ENCODE measurements around the gene GGTLC2. TPM values are rescaled to one million over a fixed set of nuclear protein-coding genes. Genes with fewer than 3 reads are reported as not detected.
A peak's percentile ranks its signal among the peaks of the same experiment; 100 is the strongest.
"Not testable (repeated sequence)": the region's sequence is repeated elsewhere in the genome, so short reads cannot be mapped to it uniquely, and the experiment has no call there.

GGTLC2 gene
- total and polyA plus RNA-seq, 2 experiments from 2014 or later, result not detected

DNA sequence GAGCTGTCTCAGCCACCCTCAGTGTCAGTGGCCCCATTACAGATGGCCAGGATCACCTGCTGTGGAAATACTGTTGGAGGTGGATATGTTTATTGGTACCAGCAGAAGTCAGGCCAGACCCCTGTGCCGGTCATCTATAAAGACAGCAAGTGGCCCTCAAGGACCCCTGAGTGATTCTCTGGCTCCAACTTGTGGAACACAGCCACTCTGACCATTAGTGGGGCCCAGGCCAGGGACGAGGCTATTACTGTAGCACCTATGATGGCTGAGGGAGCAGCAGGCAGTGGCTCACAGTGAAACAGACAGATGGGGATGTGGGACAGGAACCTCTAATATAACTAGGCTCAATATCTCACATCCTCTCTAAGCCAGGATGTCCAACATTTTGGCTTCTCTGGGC, 25.5 kb upstream of the GGTLC2 start:
- Histone ChIP-seq H3K27me3 (replicated peaks; ENCODE audit: insufficient read depth) (peaks cover 17% of the 10 kb centered on the region), H3K27ac (no peak overlapping the region), H3K36me3 (ENCODE audit: low read depth) (no peaks in the 10 kb centered on the region), H3K79me2 (ENCODE audit: insufficient read depth) (no peaks in the 10 kb centered on the region), H4K20me1 (ENCODE audit: insufficient read depth) (no peaks in the 10 kb centered on the region), H3K9ac (no peak overlapping the region), H2AFZ (no peak overlapping the region), H3K9me3 (ENCODE audit: low read depth) (no peaks in the 10 kb centered on the region), H3K4me1 (ENCODE audit: insufficient read depth) (no peaks in the 10 kb centered on the region), H3K4me3 (no peak overlapping the region), H3F3A (ENCODE audit: insufficient read depth) (no peaks in the 10 kb centered on the region), H3K4me2 (ENCODE audit: unreplicated experiment) (no peak overlapping the region), H3K9me2 (ENCODE audit: insufficient read depth) (no peaks in the 10 kb centered on the region)
- no peak for DNase-seq
- TF ChIP-seq EZH2phosphoT487 (IDR thresholded peaks at IDR 0.05; ENCODE audit: insufficient read depth, low read depth), result no peak
- TF ChIP-seq EZH2 (IDR thresholded peaks at IDR 0.05; ENCODE audit: insufficient read depth, poor library complexity, severe bottlenecking), result no peak
- in situ Hi-C loops (cut with MboI), result no loop called here
- WGBS, 2 experiments (ENCODE audit: low coverage in 1 of 2, low lambda C conversion rate in 2 of 2, missing lambda C conversion rate in 2 of 2), result 13 to 23% methylated on average over 2 of the region's 2 CpGs

DNA sequence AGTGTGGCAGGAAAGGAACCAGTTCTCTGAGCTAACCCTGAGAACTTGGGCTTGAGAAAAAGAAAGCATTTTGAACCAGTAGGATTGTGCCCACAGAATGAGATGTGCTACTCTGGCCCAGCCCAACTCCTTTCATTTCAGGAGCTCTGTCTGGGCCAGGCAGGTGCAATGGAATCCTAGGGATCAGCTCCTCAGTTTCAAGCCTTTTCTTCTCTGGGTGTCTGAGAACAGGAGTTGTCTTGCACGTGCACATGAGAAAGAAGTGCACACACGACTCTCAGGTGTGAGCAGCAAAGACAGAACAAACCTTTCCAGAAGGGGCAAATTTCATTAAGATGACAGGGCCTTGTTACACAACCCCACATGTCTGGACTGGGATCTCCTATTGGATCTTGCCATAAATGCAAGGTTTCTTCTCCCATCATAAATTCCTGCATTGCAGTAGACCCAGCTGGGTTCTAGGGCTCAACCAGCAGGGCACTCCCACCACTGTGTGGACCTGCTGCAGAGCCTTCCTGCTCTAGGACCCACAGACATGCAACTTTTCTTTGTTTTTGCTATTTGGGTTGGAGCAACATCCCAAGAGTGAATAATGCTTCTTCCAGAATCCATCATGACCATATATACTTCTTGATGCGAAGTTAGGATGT, 24.5 kb upstream of the GGTLC2 start:
- no peaks in the 10 kb centered on the region for H3K79me2 ChIP-seq (ENCODE audit: insufficient read depth)
- no peak overlapping the region for H3K4me2 ChIP-seq (ENCODE audit: unreplicated experiment)
- peaks cover 12% of the 10 kb centered on the region; the same call in 1 of the 2 replicates for H3K27me3 ChIP-seq (replicated peaks; ENCODE audit: insufficient read depth)
- no peak overlapping the region for H3K9ac ChIP-seq
- H3K9me3 ChIP-seq (ENCODE audit: low read depth), result no peaks in the 10 kb centered on the region
- DNase-seq, result no peak
- no peak overlapping the region for H2AFZ ChIP-seq
- in situ Hi-C loops (cut with MboI), result no loop called here
- H3F3A ChIP-seq (ENCODE audit: insufficient read depth), result no peaks in the 10 kb centered on the region
- H3K9me2 ChIP-seq (ENCODE audit: insufficient read depth), result no peaks in the 10 kb centered on the region
- H3K4me3 ChIP-seq, result no peak overlapping the region
- TF ChIP-seq EZH2phosphoT487 (IDR thresholded peaks at IDR 0.05; ENCODE audit: insufficient read depth, low read depth) (no peak), EZH2 (IDR thresholded peaks at IDR 0.05; ENCODE audit: insufficient read depth, poor library complexity, severe bottlenecking) (no peak)
- H4K20me1 ChIP-seq (ENCODE audit: insufficient read depth), result no peaks in the 10 kb centered on the region
- H3K4me1 ChIP-seq (ENCODE audit: insufficient read depth), result no peaks in the 10 kb centered on the region
- no peak overlapping the region for H3K27ac ChIP-seq
- H3K36me3 ChIP-seq (ENCODE audit: low read depth), result no peaks in the 10 kb centered on the region
- WGBS, 2 experiments (ENCODE audit: low coverage in 1 of 2, low lambda C conversion rate in 2 of 2, missing lambda C conversion rate in 2 of 2), result 0 to 7% methylated on average over 3 of the region's 3 CpGs

DNA sequence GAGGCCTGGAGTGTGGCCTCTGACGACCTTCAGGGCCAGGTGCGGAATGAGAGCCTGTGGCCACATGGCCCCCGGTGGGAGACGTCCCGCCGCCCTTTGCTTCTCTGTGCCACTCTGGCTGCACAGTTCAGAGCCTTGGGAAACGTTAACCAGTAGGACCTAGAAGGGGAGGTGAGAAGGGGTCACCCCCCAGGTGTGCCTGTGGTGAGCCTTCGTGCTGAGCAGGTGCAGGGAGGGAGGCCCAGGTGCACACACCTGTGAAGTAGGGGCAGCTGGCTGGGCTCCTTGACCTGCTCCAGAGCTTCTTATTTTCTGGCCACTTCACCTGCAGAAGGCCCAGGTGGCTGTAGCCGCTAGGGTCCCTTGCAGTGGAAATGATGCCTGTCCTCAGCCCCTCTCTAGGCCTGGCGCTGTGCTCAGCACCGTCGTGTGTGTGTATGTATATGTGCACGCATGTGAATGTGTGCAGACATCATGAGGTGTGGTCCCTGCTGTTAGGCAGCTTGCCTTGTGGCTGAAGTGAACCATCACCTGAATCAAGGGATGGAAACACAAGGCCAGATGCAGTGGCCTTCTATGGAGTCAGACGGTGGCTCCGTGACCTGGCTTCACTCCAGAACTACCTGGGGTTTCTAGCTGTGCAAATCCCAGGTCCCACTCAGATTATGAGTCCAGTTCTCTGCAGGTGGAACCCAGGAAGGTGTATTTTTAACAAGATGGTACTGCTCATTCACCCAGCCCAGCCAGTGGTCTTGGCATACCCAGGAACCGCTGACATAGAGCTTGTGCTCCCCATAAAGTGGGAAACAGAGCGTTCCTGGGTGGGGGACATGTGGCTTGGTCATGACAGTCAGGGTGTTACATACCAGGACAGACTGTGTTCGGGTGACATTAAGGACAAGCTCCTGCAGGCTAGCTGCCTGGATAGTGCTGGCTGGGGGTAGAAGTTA, 15.6 kb upstream of the GGTLC2 start:
- WGBS, 2 experiments (ENCODE audit: low coverage in 1 of 2, low lambda C conversion rate in 2 of 2, missing lambda C conversion rate in 2 of 2), result 41 to 53% methylated on average over 15 to 17 of the region's 18 CpGs
- DNase-seq; H3K27me3 ChIP-seq (replicated peaks; ENCODE audit: insufficient read depth): not testable (repeated sequence)

DNA sequence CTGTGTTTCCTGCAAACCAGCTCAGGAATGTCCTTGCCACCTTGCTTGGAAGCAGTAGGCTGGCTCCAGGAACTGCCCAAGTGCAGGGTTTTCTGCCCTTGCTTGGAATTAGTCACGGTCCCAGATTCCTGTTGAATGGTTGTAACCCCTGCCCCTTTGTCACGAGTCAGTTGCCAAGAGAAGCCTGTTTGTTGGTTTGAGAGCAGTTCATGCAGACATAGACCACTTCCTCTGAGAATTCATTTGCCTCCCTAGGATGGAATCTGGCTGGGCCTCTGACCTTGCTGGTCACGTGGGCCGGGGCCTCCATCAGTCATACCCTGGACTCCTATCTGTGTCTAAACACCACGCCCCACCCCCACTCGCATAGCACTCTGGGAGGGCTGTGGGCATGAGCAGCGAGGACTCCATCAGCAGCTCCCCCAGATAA, 13.2 kb upstream of the GGTLC2 start:
- H3K4me3 ChIP-seq; H3K27me3 ChIP-seq (replicated peaks; ENCODE audit: insufficient read depth); H3K9ac ChIP-seq; H3K79me2 ChIP-seq (ENCODE audit: insufficient read depth); H3K27ac ChIP-seq; H3K36me3 ChIP-seq (ENCODE audit: low read depth); H2AFZ ChIP-seq; H3K4me1 ChIP-seq (ENCODE audit: insufficient read depth); in situ Hi-C loops (cut with MboI); H3K9me3 ChIP-seq (ENCODE audit: low read depth); H4K20me1 ChIP-seq (ENCODE audit: insufficient read depth); DNase-seq; H3K9me2 ChIP-seq (ENCODE audit: insufficient read depth); H3K4me2 ChIP-seq (ENCODE audit: unreplicated experiment); H3F3A ChIP-seq (ENCODE audit: insufficient read depth): not testable (repeated sequence)
- 13 to 20% methylated on average over 7 of the region's 7 CpGs for WGBS, 2 experiments (ENCODE audit: low coverage in 1 of 2, low lambda C conversion rate in 2 of 2, missing lambda C conversion rate in 2 of 2)

More for the DNA sequence above, 15.6 kb upstream of the GGTLC2 start:
- H3K27ac ChIP-seq; H3K79me2 ChIP-seq (ENCODE audit: insufficient read depth); H3F3A ChIP-seq (ENCODE audit: insufficient read depth); H3K36me3 ChIP-seq (ENCODE audit: low read depth); H4K20me1 ChIP-seq (ENCODE audit: insufficient read depth); H3K9ac ChIP-seq; H3K4me2 ChIP-seq (ENCODE audit: unreplicated experiment); H3K4me1 ChIP-seq (ENCODE audit: insufficient read depth); H3K4me3 ChIP-seq; H2AFZ ChIP-seq; H3K9me3 ChIP-seq (ENCODE audit: low read depth); in situ Hi-C loops (cut with MboI); H3K9me2 ChIP-seq (ENCODE audit: insufficient read depth): not testable (repeated sequence)

DNA sequence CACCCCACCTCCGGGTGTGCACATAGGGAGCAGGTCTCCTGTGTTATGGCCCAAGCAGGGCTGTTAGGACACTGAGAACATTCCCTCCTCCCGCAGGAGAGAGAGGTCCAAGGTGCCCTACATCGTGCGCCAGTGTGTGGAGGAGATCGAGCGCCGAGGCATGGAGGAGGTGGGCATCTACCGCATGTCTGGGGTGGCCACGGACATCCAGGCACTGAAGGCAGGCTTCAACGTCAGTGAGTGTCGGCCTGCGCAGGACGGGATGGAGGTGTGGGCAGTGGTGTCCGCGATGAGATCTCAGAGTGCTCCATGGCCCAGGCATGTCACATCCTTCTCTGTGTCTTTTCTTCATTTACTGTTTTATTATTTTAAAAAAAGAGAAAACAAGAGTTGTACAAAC, 12.2 kb upstream of the GGTLC2 start:
- H3K4me1 ChIP-seq (ENCODE audit: insufficient read depth); H2AFZ ChIP-seq; H3K4me3 ChIP-seq; H3K27me3 ChIP-seq (replicated peaks; ENCODE audit: insufficient read depth); H3K27ac ChIP-seq; H3F3A ChIP-seq (ENCODE audit: insufficient read depth); H3K4me2 ChIP-seq (ENCODE audit: unreplicated experiment); H3K79me2 ChIP-seq (ENCODE audit: insufficient read depth); in situ Hi-C loops (cut with MboI); H3K36me3 ChIP-seq (ENCODE audit: low read depth); H3K9me3 ChIP-seq (ENCODE audit: low read depth); H3K9ac ChIP-seq; DNase-seq; H3K9me2 ChIP-seq (ENCODE audit: insufficient read depth); H4K20me1 ChIP-seq (ENCODE audit: insufficient read depth): not testable (repeated sequence)
- WGBS, 2 experiments (ENCODE audit: low coverage in 1 of 2, low lambda C conversion rate in 2 of 2, missing lambda C conversion rate in 2 of 2), result 70 to 74% methylated on average over 8 to 15 of the region's 15 CpGs

DNA sequence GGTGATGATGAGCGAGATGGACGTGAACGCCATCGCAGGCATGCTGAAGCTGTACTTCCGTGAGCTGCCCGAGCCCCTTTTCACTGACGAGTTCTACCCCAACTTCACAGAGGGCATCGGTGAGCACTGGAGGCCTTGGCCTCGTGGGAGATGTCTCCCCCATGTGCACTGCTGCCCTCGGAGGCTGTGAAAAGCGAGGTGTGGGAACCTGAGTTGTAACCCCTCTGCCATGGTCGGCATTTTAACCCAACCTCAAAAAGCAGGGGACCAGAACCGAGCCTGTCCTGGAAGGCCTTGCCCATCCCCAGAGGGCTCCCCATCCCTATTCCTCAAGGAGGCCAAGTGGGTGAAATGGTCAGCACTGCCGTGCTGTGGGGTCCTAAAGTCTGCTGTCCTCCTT, 10.9 kb upstream of the GGTLC2 start:
- H4K20me1 ChIP-seq (ENCODE audit: insufficient read depth); H3K27me3 ChIP-seq (replicated peaks; ENCODE audit: insufficient read depth); H3K9me3 ChIP-seq (ENCODE audit: low read depth); H3K36me3 ChIP-seq (ENCODE audit: low read depth); H2AFZ ChIP-seq; in situ Hi-C loops (cut with MboI); H3F3A ChIP-seq (ENCODE audit: insufficient read depth); H3K27ac ChIP-seq; H3K4me1 ChIP-seq (ENCODE audit: insufficient read depth); H3K79me2 ChIP-seq (ENCODE audit: insufficient read depth); H3K4me3 ChIP-seq; DNase-seq; H3K4me2 ChIP-seq (ENCODE audit: unreplicated experiment); H3K9me2 ChIP-seq (ENCODE audit: insufficient read depth); H3K9ac ChIP-seq: not testable (repeated sequence)
- WGBS, 2 experiments (ENCODE audit: low coverage in 1 of 2, low lambda C conversion rate in 2 of 2, missing lambda C conversion rate in 2 of 2), result 72 to 73% methylated on average over 13 to 14 of the region's 14 CpGs

DNA sequence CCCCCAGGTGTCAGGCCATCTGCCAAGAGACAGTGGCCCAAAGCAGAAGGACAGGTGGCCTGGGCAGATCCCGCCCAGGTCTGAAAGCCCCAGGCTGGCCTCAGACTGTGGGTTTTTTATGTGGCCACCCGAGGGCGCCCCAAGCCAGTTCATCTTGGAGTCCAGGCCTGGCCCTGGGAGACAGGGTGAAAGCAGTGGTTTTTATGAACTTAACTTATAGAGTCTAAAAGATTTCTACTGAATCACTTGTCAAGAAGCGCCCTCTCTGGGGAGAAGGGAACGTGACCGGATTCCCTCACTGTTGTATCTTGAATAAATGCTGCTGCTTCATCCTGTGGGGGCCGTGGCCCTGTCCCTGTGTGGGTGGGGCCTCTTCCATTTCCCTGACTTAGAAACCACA, 8.2 kb upstream of the GGTLC2 start:
- H3K27me3 ChIP-seq (replicated peaks; ENCODE audit: insufficient read depth); H2AFZ ChIP-seq; H3K27ac ChIP-seq; H3K36me3 ChIP-seq (ENCODE audit: low read depth); H3K4me1 ChIP-seq (ENCODE audit: insufficient read depth); H3K4me2 ChIP-seq (ENCODE audit: unreplicated experiment); H4K20me1 ChIP-seq (ENCODE audit: insufficient read depth); H3K9me3 ChIP-seq (ENCODE audit: low read depth); in situ Hi-C loops (cut with MboI); H3K4me3 ChIP-seq; H3K9ac ChIP-seq; H3F3A ChIP-seq (ENCODE audit: insufficient read depth); H3K79me2 ChIP-seq (ENCODE audit: insufficient read depth); H3K9me2 ChIP-seq (ENCODE audit: insufficient read depth): not testable (repeated sequence)
- WGBS, 2 experiments (ENCODE audit: low coverage in 1 of 2, low lambda C conversion rate in 2 of 2, missing lambda C conversion rate in 2 of 2), result 0 to 24% methylated on average over 1 to 4 of the region's 7 CpGs
- peak; percentile 53 for DNase-seq
